GM23338 (cell line): Measurements from ENCODE around the gene NLGN4X. TPM values are rescaled to one million over a fixed set of nuclear protein-coding genes. Genes with fewer than 3 reads are reported as not detected.

Experiments used
- ATAC-seq: fragments of 200-7000 bp; cut with Tn5 transposase; 3 replicates; pipeline ENCODE4 v1.9.1; 2020
- DNase-seq: peaks from one replicate; pipeline ENCODE4 v3.0.0-alpha.2; 2015; ENCODE audit warnings: low spot score
- H2AFZ ChIP-seq: fragments of 200-600 bp; sonication (generic); 2 replicates; pipeline ENCODE4 v1.8.0; 2016; ENCODE audit warnings: antibody characterized with exemption, mild to moderate bottlenecking, moderate library complexity
- H3F3A ChIP-seq: fragments of 200-600 bp; sonication (generic); replicated peaks from 2 replicates; pipeline ENCODE4 v1.8.0; 2017; ENCODE audit warnings: antibody characterized with exemption, mixed run types, low read depth
- H3K27ac ChIP-seq: fragments of 200-600 bp; sonication (generic); 2 replicates; pipeline ENCODE4 v1.6.1; 2016; ENCODE audit warnings: low read depth
- H3K27me3 ChIP-seq: fragments of 200-600 bp; sonication (generic); 2 replicates; pipeline ENCODE4 v1.8.0; 2016; ENCODE audit warnings: mild to moderate bottlenecking, mixed run types, moderate library complexity; ENCODE audit not compliant: insufficient read depth
- H3K36me3 ChIP-seq: fragments of 200-600 bp; sonication (generic); 2 replicates; pipeline ENCODE4 v1.8.0; 2016; ENCODE audit warnings: mild to moderate bottlenecking; ENCODE audit not compliant: insufficient read depth
- H3K4me1 ChIP-seq: fragments of 200-600 bp; sonication (generic); 2 replicates; pipeline ENCODE4 v1.8.0; 2016; ENCODE audit warnings: mild to moderate bottlenecking, moderate library complexity; ENCODE audit not compliant: insufficient read depth
- H3K4me2 ChIP-seq: fragments of 200-600 bp; sonication (generic); 2 replicates; pipeline ENCODE4 v1.7.1; 2017; ENCODE audit warnings: mixed run types
- H3K4me3 ChIP-seq: fragments of 200-600 bp; sonication (generic); 2 replicates; pipeline ENCODE4 v1.6.1; 2016; ENCODE audit warnings: mixed run types
- H3K79me2 ChIP-seq: fragments of 200-600 bp; sonication (generic); replicated peaks from 2 replicates; pipeline ENCODE4 v1.8.0; 2017; ENCODE audit warnings: mild to moderate bottlenecking; ENCODE audit not compliant: insufficient read depth
- H3K9me2 ChIP-seq: fragments of 200-600 bp; sonication (generic); 2 replicates; pipeline ENCODE4 v1.8.0; 2017; ENCODE audit not compliant: insufficient read depth
- H4K20me1 ChIP-seq: fragments of 200-600 bp; sonication (generic); replicated peaks from 2 replicates; pipeline ENCODE4 v1.8.0; 2017; ENCODE audit warnings: mild to moderate bottlenecking; ENCODE audit not compliant: insufficient read depth
- H3K27ac Mint-ChIP-seq: 2 replicates; pipeline ENCODE4 v1.8.0; 2020; ENCODE audit warnings: inconsistent platforms, mild to moderate bottlenecking, moderate library complexity, mixed read lengths
- H3K27me3 Mint-ChIP-seq: 3 replicates; pipeline ENCODE4 v1.8.0; 2022; ENCODE audit warnings: low read depth, mild to moderate bottlenecking, moderate library complexity, mixed read lengths, inconsistent platforms; ENCODE audit not compliant: insufficient read depth, poor library complexity
- H3K36me3 Mint-ChIP-seq: 3 replicates; pipeline ENCODE4 v1.8.0; 2021; ENCODE audit warnings: low read depth, mild to moderate bottlenecking, inconsistent platforms, moderate library complexity, mixed read lengths
- H3K4me1 Mint-ChIP-seq: 3 replicates; pipeline ENCODE4 v1.8.0; 2020; ENCODE audit warnings: mild to moderate bottlenecking, inconsistent platforms, mixed read lengths
- H3K4me3 Mint-ChIP-seq: 3 replicates; pipeline ENCODE4 v1.8.0; 2021; ENCODE audit warnings: moderate library complexity, mild to moderate bottlenecking, inconsistent platforms, mixed read lengths
- H3K9me3 Mint-ChIP-seq: 3 replicates; pipeline ENCODE4 v1.8.0; 2020; ENCODE audit warnings: moderate library complexity, mild to moderate bottlenecking, inconsistent platforms, mixed read lengths
- CREB1 ChIP-seq: fragments of 250-450 bp; sonication (Bioruptor Pico); IDR thresholded peaks from 2 replicates; pipeline ENCODE4 v1.5.0; 2020; ENCODE audit warnings: low read depth, mild to moderate bottlenecking, moderate library complexity
- ETS1 ChIP-seq: IDR thresholded peaks from 2 replicates; pipeline ENCODE4 v1.6.1; 2016; ENCODE audit warnings: antibody characterized with exemption
- EZH2 ChIP-seq: fragments of 200-600 bp; sonication (generic); IDR thresholded peaks from one replicate; pipeline ENCODE4 v1.8.0; 2017; ENCODE audit warnings: antibody characterized with exemption, mild to moderate bottlenecking, low read depth; ENCODE audit not compliant: unreplicated experiment
- EZH2phosphoT487 ChIP-seq: fragments of 200-600 bp; sonication (generic); IDR thresholded peaks from one replicate; pipeline ENCODE4 v1.8.1; 2018; ENCODE audit warnings: antibody characterized with exemption; ENCODE audit not compliant: unreplicated experiment
- JUNB ChIP-seq: IDR thresholded peaks from one replicate; pipeline ENCODE4 v1.6.1; 2016; ENCODE audit warnings: antibody characterized with exemption; ENCODE audit not compliant: unreplicated experiment
- NANOG ChIP-seq: IDR thresholded peaks from 2 replicates; pipeline ENCODE4 v1.6.1; 2016; ENCODE audit warnings: antibody characterized with exemption, borderline replicate concordance
- POLR2AphosphoS5 ChIP-seq: IDR thresholded peaks from 2 replicates; pipeline ENCODE4 v1.6.1; 2016; ENCODE audit warnings: antibody characterized with exemption, low read depth
- REST ChIP-seq: IDR thresholded peaks from one replicate; pipeline ENCODE4 v1.6.1; 2018; ENCODE audit warnings: antibody characterized with exemption; ENCODE audit not compliant: unreplicated experiment
- STAT1 ChIP-seq: IDR thresholded peaks from one replicate; pipeline ENCODE4 v1.6.1; 2016; ENCODE audit warnings: antibody characterized with exemption; ENCODE audit not compliant: unreplicated experiment
- ZNF114 ChIP-seq: fragments of 250-450 bp; sonication (Bioruptor Pico); IDR thresholded peaks from 2 replicates; pipeline ENCODE4 v1.5.0; 2020; ENCODE audit warnings: mild to moderate bottlenecking, moderate library complexity
- ZNF331 ChIP-seq: fragments of 250-450 bp; sonication (Bioruptor Pico); IDR thresholded peaks from 2 replicates; pipeline ENCODE4 v1.5.0; 2020; ENCODE audit warnings: low read depth, mild to moderate bottlenecking, moderate library complexity
- ZNF462 ChIP-seq: fragments of 250-450 bp; sonication (Bioruptor Pico); IDR thresholded peaks from 2 replicates; pipeline ENCODE4 v1.5.0; 2020; ENCODE audit warnings: mild to moderate bottlenecking, moderate library complexity
- polyA plus RNA-seq: library from polyadenylated mRNA; unstranded; fragments of >200 nt; fragmentation: Nextera tagmentation; extraction: Ambion mirVana; gene quantifications from 2 replicates; pipeline ENCODE4 v1.2.1, GENCODE V29; 2016
- total RNA-seq: library from RNA; depleted of rRNA; stranded (reverse); fragments of >200 nt; shearing (Covaris generic); gene quantifications from 2 replicates; pipeline ENCODE4 v1.2.3, GENCODE V29; 2014
- TF ChIP-seq, protein P1 (sequence below), 2 experiments: fragments of 200-600 bp in 1 of 2; sonication (generic) in 1 of 2; conservative IDR thresholded peaks; 2 replicates each; pipeline versions ENCODE4 v1.5.1 to v1.6.1; 2016 to 2017; ENCODE audit warnings: antibody characterized with exemption in 2 of 2, low read depth in 2 of 2, mild to moderate bottlenecking in 2 of 2, moderate library complexity in 1 of 2

NLGN4X gene
- total and polyA plus RNA-seq, 2 experiments from 2014 or later = 36.0 to 86.5 TPM

GRCh38 chrX:6175914-6176313 lies 52.8 kb downstream of the NLGN4X start:
- H3K4me3 Mint-ChIP-seq = no peak overlapping the region
- H3K27ac ChIP-seq = no peak overlapping the region; the same call in 1 of the 2 replicates
- 0 out of 2 replicates have a peak, but pooled peaks cover 6% of the 10 kb centered on the region for H3K4me1 ChIP-seq
- H3K9me3 Mint-ChIP-seq = no peaks in the 10 kb centered on the region
- peaks cover 3% of the 10 kb centered on the region for H3K27me3 Mint-ChIP-seq
- no peaks in the 10 kb centered on the region for H3K27me3 ChIP-seq
- H3K79me2 ChIP-seq = peaks cover 100% of the 10 kb centered on the region
- H3K36me3 ChIP-seq = no peaks in the 10 kb centered on the region
- no peaks in the 10 kb centered on the region for H3K9me2 ChIP-seq
- peak overlapping the region; percentile 1; the same call in 1 of the 2 replicates for H3K27ac Mint-ChIP-seq
- H3K36me3 Mint-ChIP-seq = peaks cover 41% of the 10 kb centered on the region
- no peaks in the 10 kb centered on the region for H3F3A ChIP-seq
- H3K4me3 ChIP-seq = no peak overlapping the region
- H2AFZ ChIP-seq = no peak overlapping the region
- TF ChIP-seq JUNB = no peak
- TF ChIP-seq ETS1 = no peak
- no peak for TF ChIP-seq CREB1 (CRISPR knock-in tag)
- no peak for TF ChIP-seq ZNF462 (CRISPR knock-in tag)
- TF ChIP-seq POLR2AphosphoS5 = no peak
- TF ChIP-seq, protein P1, sequence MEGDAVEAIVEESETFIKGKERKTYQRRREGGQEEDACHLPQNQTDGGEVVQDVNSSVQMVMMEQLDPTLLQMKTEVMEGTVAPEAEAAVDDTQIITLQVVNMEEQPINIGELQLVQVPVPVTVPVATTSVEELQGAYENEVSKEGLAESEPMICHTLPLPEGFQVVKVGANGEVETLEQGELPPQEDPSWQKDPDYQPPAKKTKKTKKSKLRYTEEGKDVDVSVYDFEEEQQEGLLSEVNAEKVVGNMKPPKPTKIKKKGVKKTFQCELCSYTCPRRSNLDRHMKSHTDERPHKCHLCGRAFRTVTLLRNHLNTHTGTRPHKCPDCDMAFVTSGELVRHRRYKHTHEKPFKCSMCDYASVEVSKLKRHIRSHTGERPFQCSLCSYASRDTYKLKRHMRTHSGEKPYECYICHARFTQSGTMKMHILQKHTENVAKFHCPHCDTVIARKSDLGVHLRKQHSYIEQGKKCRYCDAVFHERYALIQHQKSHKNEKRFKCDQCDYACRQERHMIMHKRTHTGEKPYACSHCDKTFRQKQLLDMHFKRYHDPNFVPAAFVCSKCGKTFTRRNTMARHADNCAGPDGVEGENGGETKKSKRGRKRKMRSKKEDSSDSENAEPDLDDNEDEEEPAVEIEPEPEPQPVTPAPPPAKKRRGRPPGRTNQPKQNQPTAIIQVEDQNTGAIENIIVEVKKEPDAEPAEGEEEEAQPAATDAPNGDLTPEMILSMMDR (conservative IDR thresholded peaks at IDR 0.05; ENCODE audit: low read depth in 2 of 2) = no peak
- no peak for TF ChIP-seq STAT1
- TF ChIP-seq ZNF331 (CRISPR knock-in tag) = no peak
- no peak for TF ChIP-seq ZNF114 (CRISPR knock-in tag)
- TF ChIP-seq EZH2phosphoT487 = no peak
- no peak for TF ChIP-seq EZH2
- no peak for TF ChIP-seq REST
- no peak for TF ChIP-seq NANOG
- no peak overlapping the region for H3K4me2 ChIP-seq
- peaks cover 2% of the 10 kb centered on the region; the same call in 1 of the 2 replicates for H4K20me1 ChIP-seq
- peaks cover 33% of the 10 kb centered on the region for H3K4me1 Mint-ChIP-seq
- ATAC-seq (no peak), DNase-seq (no peak)
